Neural progenitor cell (in vitro differentiated cells): ENCODE data around the gene LRRC56.

Experiments
- CTCF ChIP-seq: fragments of 200-600 bp; sonication (generic); IDR thresholded peaks from 2 replicates; pipeline ENCODE4 v1.5.1; 2017; ENCODE audit warnings: antibody characterized with exemption, mild to moderate bottlenecking
- EZH2 ChIP-seq: fragments of 200-600 bp; sonication (generic); IDR thresholded peaks from 2 replicates; pipeline ENCODE4 v1.6.1; 2017; ENCODE audit warnings: antibody characterized with exemption, mild to moderate bottlenecking, moderate library complexity
- EZH2phosphoT487 ChIP-seq: fragments of 200-600 bp; sonication (generic); IDR thresholded peaks from 2 replicates; pipeline ENCODE4 v1.6.1; 2017; ENCODE audit warnings: antibody characterized with exemption

- TF ChIP-seq CTCF (no peak), EZH2 (no peak), EZH2phosphoT487 (no peak)
Measured at GRCh38 chr11:553083-553987, 16.0 kb downstream of the LRRC56 start.
